ENCODE data around the gene HOXA1.

- TF ChIP-seq CTCF (IDR thresholded peaks at IDR 0.05) (no peak), POLR2A (IDR thresholded peaks at IDR 0.05) (no peak)
These were observed 31.1 kb downstream of the HOXA1 start for GRCh38 chr7:27064661-27065060.

Measured in thyroid gland (tissue), 4 donors.